LoVo (cell line): ENCODE data around the gene FFAR2.
"Not testable (repeated sequence)": the region's sequence is repeated elsewhere in the genome, so short reads cannot be mapped to it uniquely, and the experiment has no call there.

Source experiments
- DNase-seq: peaks from one replicate; pipeline ENCODE4 v3.0.0-alpha.2; 2016; ENCODE audit warnings: low spot score

FFAR2 gene

GRCh38 chr19:35447606-35448469 is at the start of gene FFAR2:
Gene FFAR2 (plus strand): TSS chr19:35448257. CDS start chr19:35449715, 1,458 bp downstream.
- DNase-seq: no peak

DNA sequence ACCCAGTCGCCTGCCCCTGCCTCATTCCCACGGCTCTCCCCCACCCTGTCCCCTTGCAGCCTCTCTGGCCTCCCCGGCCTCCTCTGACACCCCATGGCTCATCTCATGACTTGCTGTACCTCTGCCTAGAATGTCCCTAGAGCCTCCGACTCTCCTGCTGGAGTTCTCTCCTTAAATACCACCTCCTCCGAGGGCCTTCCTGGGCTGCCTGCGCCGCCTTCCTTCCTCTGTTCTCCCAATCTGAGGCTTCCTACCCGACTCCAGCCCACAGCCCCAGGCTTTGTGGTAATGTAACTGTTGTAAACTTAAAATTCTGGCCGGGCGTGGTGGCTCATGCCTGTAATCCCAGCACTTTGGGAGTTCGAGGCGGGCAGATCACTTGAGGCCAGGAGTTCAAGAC is 49.5 kb upstream of the FFAR2 start:
- no peak for DNase-seq

GRCh38 chr19:35399231-35399630 is 48.8 kb upstream of the FFAR2 start:
- no peak for DNase-seq

- DNase-seq: no peak
Observed at GRCh38 chr19:35399948-35400772, 47.9 kb upstream of the FFAR2 start.

DNA sequence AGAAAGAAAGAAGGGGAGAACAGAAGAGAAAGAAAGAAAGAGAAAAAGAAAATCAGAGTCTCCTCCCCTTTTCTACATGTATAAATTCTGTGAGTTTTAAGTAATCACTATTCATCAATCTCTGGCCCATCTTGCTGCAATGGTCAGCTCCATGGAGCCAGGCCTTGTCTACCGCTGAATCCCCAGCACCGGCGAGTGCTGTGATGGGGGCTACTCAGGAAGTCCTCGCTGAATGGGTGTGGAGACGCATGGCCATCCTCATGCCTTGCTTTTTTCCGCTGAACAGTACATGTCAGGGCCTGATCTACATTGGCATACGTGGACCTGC is 47.3 kb upstream of the FFAR2 start:
- DNase-seq: no peak

DNA sequence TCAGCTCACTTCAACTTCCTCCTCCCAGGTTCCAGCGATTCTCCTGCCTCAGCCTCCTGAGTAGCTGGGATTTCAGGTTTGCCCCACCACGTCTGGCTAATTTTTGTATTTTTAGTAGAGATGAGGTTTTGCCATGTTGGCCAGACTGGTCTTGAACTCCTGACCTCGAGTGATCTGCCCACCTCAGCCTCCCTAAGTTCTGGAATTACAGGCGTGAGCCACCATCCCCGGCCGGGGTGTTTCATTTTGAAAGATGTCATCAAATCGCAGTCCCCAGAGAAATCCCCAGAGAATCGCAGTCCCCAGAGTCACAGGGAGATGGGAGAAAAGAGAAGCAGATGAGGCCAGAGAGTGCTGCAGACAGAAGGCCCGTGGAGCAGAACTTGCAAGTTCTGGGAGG is 46.6 kb upstream of the FFAR2 start:
- DNase-seq: not testable (repeated sequence)

- no peak for DNase-seq
Observed at GRCh38 chr19:35403116-35403760, 44.8 kb upstream of the FFAR2 start.

- DNase-seq: no peak
Observed at GRCh38 chr19:35404879-35405622, 43.0 kb upstream of the FFAR2 start.

GRCh38 chr19:35407619-35408018 is 40.4 kb upstream of the FFAR2 start:
- no peak for DNase-seq

- no peak for DNase-seq
Observed at GRCh38 chr19:35408284-35409171, 39.5 kb upstream of the FFAR2 start.

- no peak for DNase-seq
Observed at GRCh38 chr19:35409191-35409590, 38.9 kb upstream of the FFAR2 start.

GRCh38 chr19:35410487-35410886 is 37.6 kb upstream of the FFAR2 start:
- no peak for DNase-seq

GRCh38 chr19:35414442-35414841 is 33.6 kb upstream of the FFAR2 start:
- DNase-seq: no peak

- no peak for DNase-seq
Observed at GRCh38 chr19:35416331-35416730, 31.7 kb upstream of the FFAR2 start.

DNA sequence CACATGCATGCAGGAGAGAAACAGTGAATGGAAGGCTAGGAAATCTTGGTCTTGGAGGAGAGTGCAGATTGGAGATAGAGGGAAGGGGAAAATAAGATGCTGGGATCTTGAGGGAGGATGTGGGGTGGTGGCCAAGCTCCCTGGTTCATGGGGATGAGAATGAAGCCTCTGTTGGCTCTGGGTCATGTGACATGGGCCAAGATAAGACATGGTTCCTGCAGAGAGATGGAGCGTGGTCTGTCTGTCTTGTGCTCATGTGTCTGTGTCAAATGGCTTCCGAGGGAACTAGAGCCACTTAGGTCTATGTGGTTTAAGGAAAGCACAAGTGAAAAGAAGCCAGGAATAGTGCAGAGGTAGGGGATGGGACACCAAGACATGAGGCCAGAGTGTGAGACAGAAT is 30.8 kb upstream of the FFAR2 start:
- DNase-seq: no peak

DNA sequence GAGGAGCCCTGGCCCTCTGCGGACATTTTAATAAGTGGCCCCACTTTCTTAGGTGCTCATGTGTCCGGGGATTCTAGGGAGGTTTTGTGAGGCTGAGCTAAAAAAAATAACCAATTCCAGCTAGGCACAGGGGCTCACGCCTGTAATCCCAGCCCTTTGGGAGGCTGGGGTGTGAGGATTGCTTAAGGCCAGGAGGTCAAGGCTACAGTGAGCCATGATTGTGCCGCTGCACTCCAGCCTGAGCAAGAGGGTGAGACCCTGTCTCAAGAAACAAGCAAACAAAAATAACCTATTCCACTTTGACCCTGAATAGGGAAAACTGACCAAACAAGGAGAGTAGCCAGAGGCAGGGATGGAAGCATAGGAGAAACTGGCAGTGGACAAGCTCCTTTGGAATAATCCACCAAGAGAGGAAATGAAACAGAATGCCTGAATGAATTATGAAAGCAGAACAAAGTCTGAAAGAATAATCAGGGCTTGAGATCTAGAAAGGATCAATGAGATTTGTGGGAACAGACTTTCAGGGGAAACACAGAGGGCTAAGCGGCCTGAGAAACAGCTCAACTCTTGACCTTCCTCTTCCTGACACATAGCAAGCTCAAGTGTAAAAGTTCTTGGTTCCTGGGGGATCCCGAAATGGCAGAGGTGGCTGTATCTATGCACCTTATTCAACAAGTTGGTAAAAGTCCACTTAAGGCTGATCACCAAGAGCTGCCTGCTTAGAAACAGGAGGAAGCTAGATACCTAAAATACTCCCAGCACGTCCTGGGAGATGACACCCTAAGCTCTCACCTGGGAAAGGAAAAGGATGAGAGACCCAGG is 30.1 kb upstream of the FFAR2 start:
- no peak for DNase-seq

DNA sequence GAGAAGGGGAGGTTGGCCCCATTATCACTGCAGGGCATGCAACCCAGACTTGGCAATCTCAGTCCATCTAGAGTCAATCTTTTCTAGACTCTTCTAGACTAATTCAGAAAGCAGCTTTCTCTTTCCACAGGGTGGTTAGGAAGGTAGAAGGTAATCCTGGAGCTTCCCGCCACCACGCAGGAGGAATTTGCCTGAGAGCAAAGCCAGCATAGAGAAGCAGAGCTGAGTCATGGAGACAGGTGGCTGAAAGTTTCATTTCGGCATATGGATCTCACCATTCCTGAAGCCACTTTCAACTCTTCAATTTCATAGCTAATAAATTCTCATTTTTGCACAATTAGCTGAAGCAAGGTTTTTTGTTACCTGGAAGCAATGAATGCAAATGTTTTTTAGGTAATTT is 29.0 kb upstream of the FFAR2 start:
- no peak for DNase-seq

- no peak for DNase-seq
Observed at GRCh38 chr19:35419805-35420204, 28.3 kb upstream of the FFAR2 start.

GRCh38 chr19:35421362-35421761 is 26.7 kb upstream of the FFAR2 start:
- no peak for DNase-seq

- not testable (repeated sequence) for DNase-seq
Observed at GRCh38 chr19:35423406-35423805, 24.7 kb upstream of the FFAR2 start.
